CD1c-positive myeloid dendritic cell (primary cell): ENCODE measurements around the gene HSPBP1.

Experiments
- DNase-seq: peaks from one replicate; pipeline ENCODE4 v3.0.0-alpha.2; 2016; ENCODE audit errors: extremely low spot score

The HSPBP1 gene

GRCh38 chr19:55216461-55217198 lies 63.3 kb downstream of the HSPBP1 start:
- peak; percentile 90 for DNase-seq

GRCh38 chr19:55213547-55213946 lies 66.4 kb downstream of the HSPBP1 start:
- DNase-seq, result no peak

- DNase-seq, result peak; percentile 64
Observed at GRCh38 chr19:55212447-55212846, 67.5 kb downstream of the HSPBP1 start.
